Left lobe of liver (tissue), 2 donors: Measurements from ENCODE around the gene TTC23. TPM values are rescaled to one million over a fixed set of nuclear protein-coding genes. Genes with fewer than 3 reads are reported as not detected.
"Not testable (repeated sequence)": the region's sequence is repeated elsewhere in the genome, so short reads cannot be mapped to it uniquely, and the experiment has no call there.

Source experiments
- ATAC-seq: fragments of 200-7000 bp; cut with Tn5 transposase; one replicate; pipeline ENCODE4 v1.9.1; 2020; ENCODE audit warnings: mild to moderate bottlenecking, moderate library complexity
- DNase-seq: peaks from one replicate; pipeline ENCODE4 v3.0.0-alpha.2; 2020; ENCODE audit warnings: low spot score
- total RNA-seq: library from RNA; stranded (reverse); gene quantifications from one replicate; pipeline ENCODE4 v1.2.1, GENCODE V29; 2021
- donor health status: DM: no; HTN: no; CAD: no; lungs with moderate emphysema.
- donor health status: DM: no; HTN: yes; CAD: no.

The TTC23 gene
- total RNA-seq, 1 donor from 2014 or later = 9.0 TPM

- DNase-seq (no peak), ATAC-seq (no peak)
Observed at GRCh38 chr15:99201408-99202175, 47.8 kb downstream of the TTC23 start.

DNA sequence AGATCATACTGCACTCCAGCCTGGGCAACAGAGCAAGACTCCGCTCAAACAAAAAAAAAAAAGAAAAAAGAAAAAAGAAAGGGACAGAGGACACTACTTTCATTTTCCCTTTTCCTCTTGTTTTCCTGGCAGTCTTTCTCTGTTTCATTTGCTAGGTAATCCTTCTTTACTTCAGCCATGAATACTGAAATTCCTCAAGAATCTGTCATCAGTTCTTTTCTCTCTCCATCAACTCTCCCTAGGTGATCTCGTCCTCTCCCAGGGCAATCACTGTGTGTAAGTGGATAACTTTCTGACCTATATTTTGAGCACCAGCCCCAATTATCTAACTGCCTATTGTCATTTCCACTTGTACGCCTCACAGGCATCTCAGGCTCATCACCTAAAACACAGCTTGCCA lies 51.5 kb downstream of the TTC23 start:
- no peak for ATAC-seq
- no peak for DNase-seq

GRCh38 chr15:99192181-99192580 lies 57.2 kb downstream of the TTC23 start:
- ATAC-seq, DNase-seq: not testable (repeated sequence)

DNA sequence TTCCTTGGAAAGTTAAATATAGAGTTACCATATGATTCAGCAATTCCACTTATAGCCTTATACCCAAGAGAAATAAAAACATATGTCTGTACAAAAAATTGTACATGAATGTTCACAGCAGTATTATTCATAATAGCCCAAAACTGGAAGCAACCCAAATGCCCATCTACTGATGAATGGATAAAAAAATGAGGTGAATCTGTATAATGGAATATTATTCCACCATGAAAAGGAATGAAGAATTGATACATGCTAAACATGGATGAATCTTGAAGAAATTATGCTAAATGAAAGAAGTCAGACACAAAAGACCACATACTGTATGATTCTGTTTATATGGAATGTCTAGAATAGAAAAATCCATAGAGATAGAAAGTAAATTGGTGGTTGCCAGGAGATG lies 61.4 kb downstream of the TTC23 start:
- ATAC-seq (no peak), DNase-seq (no peak)

- DNase-seq = no peak
- no peak for ATAC-seq
Observed at GRCh38 chr15:99185414-99186130, 63.8 kb downstream of the TTC23 start.

- DNase-seq (no peak), ATAC-seq (no peak)
Observed at GRCh38 chr15:99182791-99183190, 66.6 kb downstream of the TTC23 start.

DNA sequence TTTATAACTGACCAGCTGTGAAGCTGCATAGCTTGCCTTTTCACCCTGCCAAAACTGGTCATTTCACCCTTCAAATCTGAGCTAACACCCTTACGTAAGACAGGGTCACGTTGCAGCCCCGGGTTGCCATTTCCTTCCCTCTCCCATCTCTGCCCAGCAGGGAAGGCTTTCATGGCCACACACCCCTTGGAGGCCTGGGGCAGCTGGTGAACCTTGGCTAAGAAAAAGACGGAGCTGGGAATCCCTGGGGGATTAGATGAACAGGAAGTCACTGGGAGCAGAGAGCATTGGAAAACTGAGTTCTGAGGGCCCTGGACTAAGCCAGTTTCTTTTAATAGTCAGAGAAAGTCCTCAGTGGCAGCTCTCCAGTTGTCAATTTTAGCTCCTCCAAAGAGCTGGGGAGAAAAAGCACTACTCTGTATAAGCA lies 67.8 kb downstream of the TTC23 start:
- no peak for DNase-seq

GRCh38 chr15:99180964-99181306 lies 68.4 kb downstream of the TTC23 start:
- DNase-seq (no peak), ATAC-seq (no peak)

More for the DNA sequence above, 67.8 kb downstream of the TTC23 start:
- ATAC-seq = peak; percentile 12

DNA sequence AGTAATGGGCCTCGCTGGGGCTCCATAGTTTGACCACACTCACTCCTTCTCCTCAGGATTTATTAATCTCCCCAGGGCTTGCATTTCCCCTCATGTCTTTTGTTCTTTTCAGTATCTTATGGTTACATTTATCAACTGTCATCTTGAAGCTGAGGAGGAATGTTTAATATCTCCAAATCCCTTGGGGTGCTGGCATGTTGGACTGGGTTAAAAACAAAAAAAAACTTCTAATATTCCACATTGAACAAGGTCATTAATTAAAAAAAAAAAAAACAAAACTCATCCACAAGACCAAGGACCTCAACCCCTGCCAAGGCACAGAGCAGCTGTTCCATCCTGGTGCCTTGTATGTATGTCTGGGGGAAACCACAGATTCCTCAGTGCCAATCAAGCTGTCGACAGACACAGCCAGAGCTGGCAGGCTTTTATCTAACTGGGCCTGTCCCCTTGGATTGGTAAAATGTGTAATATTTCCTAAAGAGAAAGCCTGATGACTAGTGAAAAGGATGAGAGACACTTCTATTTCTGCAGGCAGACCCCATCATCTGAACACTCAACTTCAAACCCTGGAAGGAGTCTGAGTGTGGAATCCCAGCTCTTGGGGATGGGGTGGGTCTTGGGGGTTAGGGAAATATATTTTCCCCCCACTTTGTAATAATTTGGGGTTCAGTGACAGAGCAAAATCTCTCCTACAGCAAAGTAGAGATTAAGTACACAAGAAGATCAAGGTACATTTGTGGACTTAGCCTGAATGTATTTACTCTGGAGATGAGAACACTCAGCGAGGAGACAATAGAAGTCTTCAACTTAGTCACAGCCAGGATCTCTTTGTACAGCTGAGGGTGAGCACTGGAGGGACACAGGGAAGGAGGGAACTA lies 69.1 kb downstream of the TTC23 start:
- DNase-seq (no peak), ATAC-seq (no peak)

DNA sequence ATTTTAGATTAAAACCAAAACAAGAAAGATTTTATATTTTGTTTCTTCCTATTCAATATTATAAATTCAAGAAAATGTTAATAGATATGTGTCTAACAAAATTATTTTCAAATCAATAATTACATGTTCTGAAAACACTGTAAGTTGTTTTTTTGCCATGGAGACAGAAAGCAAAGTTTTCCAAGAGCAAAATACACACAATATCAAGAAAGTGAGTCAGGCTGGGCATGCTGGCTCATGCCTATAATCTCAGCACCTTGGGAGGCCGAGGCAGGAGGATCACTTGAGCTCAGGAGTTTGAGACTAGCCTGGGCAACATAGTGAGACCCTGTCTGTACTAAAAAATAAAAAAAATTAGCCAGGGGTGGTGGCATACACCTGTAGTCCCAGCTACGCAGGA lies 71.7 kb downstream of the TTC23 start:
- ATAC-seq (no peak), DNase-seq (no peak)

DNA sequence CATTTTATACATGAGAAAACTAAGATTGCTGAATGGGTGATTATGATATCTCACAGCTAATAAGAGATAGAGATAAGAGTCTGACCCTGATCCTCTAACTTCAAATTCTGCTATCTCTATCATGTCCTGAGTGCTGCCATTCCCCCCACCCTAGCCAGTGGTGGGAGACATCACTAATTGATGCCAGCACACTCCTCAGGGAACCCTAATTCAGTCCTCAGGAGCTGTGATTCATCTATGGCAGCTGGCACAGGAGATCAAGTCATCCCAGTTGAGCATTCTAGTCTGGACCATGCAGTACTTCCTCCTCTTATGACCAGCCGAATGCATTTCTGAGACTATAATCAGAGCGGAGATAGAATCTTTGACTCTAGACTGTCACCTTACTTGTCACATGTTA lies 72.6 kb downstream of the TTC23 start:
- DNase-seq (no peak), ATAC-seq (no peak)

DNA sequence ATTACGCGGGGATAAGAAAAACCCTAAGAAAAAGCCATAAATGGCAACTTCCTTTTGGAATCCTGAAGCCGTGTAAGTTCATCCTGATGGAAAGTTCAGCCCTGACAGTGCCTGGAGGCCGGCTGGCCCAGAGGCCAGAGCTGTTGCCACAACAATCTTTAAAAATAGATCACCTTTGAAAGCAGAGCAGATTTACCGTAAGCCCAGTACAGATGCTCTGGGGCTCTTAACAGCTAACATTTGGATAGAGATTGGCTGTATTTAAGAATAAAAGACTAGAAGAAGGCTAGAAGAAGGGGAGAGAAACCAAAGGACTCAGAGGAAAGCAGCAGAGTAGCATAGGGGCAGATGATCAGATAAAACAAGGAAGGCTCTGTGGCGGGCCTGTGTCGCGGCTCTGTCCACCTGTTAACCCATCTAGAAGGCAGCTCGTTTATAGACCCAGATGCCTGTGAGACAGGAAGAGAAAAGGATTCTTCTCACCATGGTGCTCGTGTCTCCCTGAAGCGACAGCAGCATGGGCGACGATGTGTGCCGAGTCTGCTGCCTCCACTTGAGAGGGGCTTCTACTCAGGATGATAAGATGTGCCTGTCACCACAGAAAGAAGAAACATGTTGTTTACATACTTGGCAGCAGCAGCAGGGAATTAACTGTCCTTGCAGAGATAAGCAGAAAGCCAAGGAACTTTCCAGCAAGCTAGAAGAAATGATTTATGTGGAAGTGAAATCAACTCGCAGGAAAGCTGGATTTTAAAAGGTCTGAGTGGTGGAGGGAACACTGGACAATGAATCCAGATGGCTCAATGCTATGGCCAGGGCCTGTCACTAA lies 74.6 kb downstream of the TTC23 start:
- no peak for DNase-seq

GRCh38 chr15:99172989-99173388 lies 76.4 kb downstream of the TTC23 start:
- ATAC-seq (no peak), DNase-seq (no peak)

More for the DNA sequence above, 74.6 kb downstream of the TTC23 start:
- no peak for ATAC-seq

- no peak for ATAC-seq
- no peak for DNase-seq
Observed at GRCh38 chr15:99172171-99172570, 77.2 kb downstream of the TTC23 start.

DNA sequence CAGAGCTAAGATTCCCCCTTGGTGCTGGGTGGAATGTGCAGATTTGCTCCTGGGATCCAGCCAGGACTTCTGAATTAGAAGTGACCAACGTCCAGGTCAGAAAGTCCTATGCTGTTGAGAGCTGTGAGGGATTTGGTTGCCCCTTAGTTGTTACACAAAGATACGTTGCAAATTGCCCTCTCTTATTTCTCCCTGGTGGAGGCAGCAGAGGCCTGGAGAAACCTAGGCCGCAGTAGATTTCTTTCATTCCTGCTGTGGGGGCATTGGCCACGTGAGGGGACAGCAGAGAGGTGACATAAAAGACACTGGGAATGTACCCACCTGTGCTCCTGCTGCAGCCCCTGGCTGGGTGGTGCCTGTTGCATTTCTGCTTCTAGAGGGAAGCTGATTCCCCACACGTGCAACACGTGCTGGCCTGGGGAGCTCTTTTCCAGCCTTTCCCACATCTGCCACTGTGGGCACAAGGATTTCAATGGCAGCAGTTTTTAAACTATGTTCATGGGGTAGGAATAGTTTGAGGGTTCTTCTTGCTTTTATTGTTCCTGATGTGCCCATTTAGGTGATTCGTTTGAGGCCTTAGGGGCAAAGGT lies 78.8 kb downstream of the TTC23 start:
- DNase-seq = no peak
- ATAC-seq = peak; percentile 42

DNA sequence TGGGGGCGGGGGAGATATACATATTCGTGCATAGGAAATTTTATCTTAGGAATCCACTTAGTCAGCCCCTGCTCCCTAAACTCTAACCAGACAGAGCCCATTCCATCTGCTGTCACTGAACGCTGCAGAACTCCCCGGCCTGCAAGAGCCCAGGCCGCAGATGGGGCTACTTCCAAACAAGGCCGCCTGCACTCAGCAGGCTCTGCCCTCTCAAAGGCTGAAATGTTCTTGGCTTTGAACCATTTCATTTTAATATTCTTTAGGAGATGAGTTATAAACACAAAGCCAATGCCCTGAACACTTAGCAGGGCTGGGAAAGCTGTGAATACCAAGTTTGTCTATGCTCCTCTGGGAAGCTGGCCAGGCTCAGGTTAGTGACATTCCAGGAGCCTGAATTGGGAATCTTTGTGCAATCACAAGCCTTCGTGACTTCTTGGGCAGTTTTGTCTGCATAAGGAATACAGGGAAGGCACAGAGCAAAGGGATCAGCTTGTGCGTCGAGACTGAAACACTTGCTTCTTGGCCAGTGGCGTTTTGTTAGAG lies 79.5 kb downstream of the TTC23 start:
- ATAC-seq (peak; percentile 63), DNase-seq (no peak)

GRCh38 chr15:99168601-99169580 lies 80.5 kb downstream of the TTC23 start:
- no peak for DNase-seq
- no peak for ATAC-seq

DNA sequence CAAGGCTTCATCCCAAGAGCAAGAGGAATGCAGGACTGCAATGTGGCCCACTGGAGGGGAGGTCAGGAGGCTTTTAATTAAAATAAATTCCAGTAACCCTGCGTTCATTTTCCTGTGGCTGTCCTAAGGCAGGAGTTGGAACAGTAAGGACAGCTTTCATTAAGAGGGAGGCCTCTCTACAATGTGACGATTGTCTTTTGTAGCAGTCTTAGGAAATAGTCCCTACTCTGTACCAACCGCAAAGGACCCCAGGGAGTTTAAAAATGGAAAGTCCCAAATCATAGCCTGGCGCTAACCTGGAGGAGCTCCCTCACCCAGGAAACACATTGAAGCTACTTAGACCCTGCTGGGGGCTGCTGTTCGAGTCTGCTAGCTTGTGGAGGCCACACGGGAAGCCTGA lies 81.7 kb downstream of the TTC23 start:
- DNase-seq = no peak
- no peak for ATAC-seq

- no peak for DNase-seq
- no peak for ATAC-seq
Observed at GRCh38 chr15:99167201-99167600, 82.2 kb downstream of the TTC23 start.
